NCI-H510A treated with DMSO at 0.1 percent for 48 hours (cell line): ENCODE results near the gene CRYBB2.
"Not testable (repeated sequence)": the region's sequence is repeated elsewhere in the genome, so short reads cannot be mapped to it uniquely, and the experiment has no call there.

Source experiments
- DNase-seq: peaks from one replicate; lab custom pipeline; 2025; lab: John Stamatoyannopoulos, UW

The CRYBB2 gene

GRCh38 chr22:25219211-25219689, at the start of gene CRYBB2:
Gene CRYBB2 (plus strand): TSS chr22:25219639. CDS start chr22:25221430, 1,791 bp downstream.
- no peak for DNase-seq

GRCh38 chr22:25170426-25170980, 48.9 kb upstream of the CRYBB2 start:
- DNase-seq: no peak

- DNase-seq: no peak
Observed at GRCh38 chr22:25172153-25172552, 47.3 kb upstream of the CRYBB2 start.

- DNase-seq: no peak
Observed at GRCh38 chr22:25174156-25174887, 45.1 kb upstream of the CRYBB2 start.

GRCh38 chr22:25174888-25175411, 44.5 kb upstream of the CRYBB2 start:
- no peak for DNase-seq

- no peak for DNase-seq
Observed at GRCh38 chr22:25176175-25176574, 43.3 kb upstream of the CRYBB2 start.

- DNase-seq: no peak
Observed at GRCh38 chr22:25176799-25177198, 42.6 kb upstream of the CRYBB2 start.

- no peak for DNase-seq
Observed at GRCh38 chr22:25177226-25177625, 42.2 kb upstream of the CRYBB2 start.

- no peak for DNase-seq
Observed at GRCh38 chr22:25177895-25178294, 41.5 kb upstream of the CRYBB2 start.

- not testable (repeated sequence) for DNase-seq
Observed at GRCh38 chr22:25178348-25178747, 41.1 kb upstream of the CRYBB2 start.

GRCh38 chr22:25178869-25179631, 40.4 kb upstream of the CRYBB2 start:
- not testable (repeated sequence) for DNase-seq

GRCh38 chr22:25182131-25183110, 37.0 kb upstream of the CRYBB2 start:
- DNase-seq: no peak

- no peak for DNase-seq
Observed at GRCh38 chr22:25183949-25184619, 35.4 kb upstream of the CRYBB2 start.

- no peak for DNase-seq
Observed at GRCh38 chr22:25186140-25186539, 33.3 kb upstream of the CRYBB2 start.

- no peak for DNase-seq
Observed at GRCh38 chr22:25187469-25187868, 32.0 kb upstream of the CRYBB2 start.

GRCh38 chr22:25192406-25192805, 27.0 kb upstream of the CRYBB2 start:
- DNase-seq: no peak

GRCh38 chr22:25193130-25193529, 26.3 kb upstream of the CRYBB2 start:
- no peak for DNase-seq

- no peak for DNase-seq
Observed at GRCh38 chr22:25193548-25193947, 25.9 kb upstream of the CRYBB2 start.

- DNase-seq: no peak
Observed at GRCh38 chr22:25196326-25196725, 23.1 kb upstream of the CRYBB2 start.

GRCh38 chr22:25197340-25197739, 22.1 kb upstream of the CRYBB2 start:
- DNase-seq: no peak
